H1 (cell line): Measurements from ENCODE around the gene FBXO17. TPM values are rescaled to one million over a fixed set of nuclear protein-coding genes. Genes with fewer than 3 reads are reported as not detected.

Experiments
- GABPA ChIP-seq: IDR thresholded peaks from 2 replicates; pipeline ENCODE4 v1.6.1; 2011; ENCODE audit warnings: mild to moderate bottlenecking, low read length, moderate library complexity, borderline replicate concordance; ENCODE audit not compliant: insufficient read depth
- KDM4A ChIP-seq: IDR thresholded peaks from one replicate; pipeline ENCODE4 v1.7.1; 2012; ENCODE audit warnings: low read depth, mild to moderate bottlenecking, moderate library complexity, low read length, inconsistent platforms; ENCODE audit not compliant: severe bottlenecking
- MAX ChIP-seq: IDR thresholded peaks from 2 replicates; pipeline ENCODE4 v1.6.1; 2012; ENCODE audit warnings: inconsistent platforms
- POLR2AphosphoS5 ChIP-seq: IDR thresholded peaks from 2 replicates; pipeline ENCODE4 v1.6.1; 2011; ENCODE audit warnings: low read depth, low read length
- polyA plus RNA-seq, 7 experiments: library from polyadenylated mRNA; depleted of rRNA in 3 of 7; stranded (reverse) in 5 of 7; unstranded in 2 of 7; fragments of >200 nt in 5 of 7; fragments of 200-250 nt in 2 of 7; gene quantifications; 1 replicate in 5 of 7; 2 replicates in 1 of 7; 4 replicates in 1 of 7; pipeline versions ENCODE4 v1.2.1 to v1.2.3, GENCODE V29; 2011 to 2013; ENCODE audit warnings: missing spikeins in 2 of 7, mixed read lengths in 2 of 7
- total RNA-seq: library from RNA; stranded (reverse); fragmentation: NEBNext Ultra II Directional; extraction: Animal tissue kit (Norgen Biotek cat#: 25700); gene quantifications from 2 replicates; pipeline ENCODE4 v1.2.1, GENCODE V29; 2021

FBXO17 gene
- total and polyA plus RNA-seq, 2 of the 8 experiments (the other 6 are each of a cell fraction or from before 2014, with no cell fraction given): 11.7 to 15.3 TPM

GRCh38 chr19:38933544-38933943, 42.0 kb downstream of the FBXO17 start (continued):
- TF ChIP-seq KDM4A: no peak
- TF ChIP-seq POLR2AphosphoS5: no peak
- no peak for TF ChIP-seq GABPA
- no peak for TF ChIP-seq MAX
